Activated CD8-positive, alpha-beta memory T cell treated with anti-CD3 and anti-CD28 coated beads for 1 hour (primary cell): ENCODE results near the gene C12orf57.
A peak's percentile ranks its signal among the peaks of the same experiment; 100 is the strongest.

ENCODE experiments used
- DNase-seq, 2 donors: peaks; one replicate each; pipeline ENCODE4 v3.0.0-alpha.2; 2020; ENCODE audit warnings: low read depth in 1 of 2; ENCODE audit errors: extremely low read depth in 1 of 2

Gene C12orf57

DNA sequence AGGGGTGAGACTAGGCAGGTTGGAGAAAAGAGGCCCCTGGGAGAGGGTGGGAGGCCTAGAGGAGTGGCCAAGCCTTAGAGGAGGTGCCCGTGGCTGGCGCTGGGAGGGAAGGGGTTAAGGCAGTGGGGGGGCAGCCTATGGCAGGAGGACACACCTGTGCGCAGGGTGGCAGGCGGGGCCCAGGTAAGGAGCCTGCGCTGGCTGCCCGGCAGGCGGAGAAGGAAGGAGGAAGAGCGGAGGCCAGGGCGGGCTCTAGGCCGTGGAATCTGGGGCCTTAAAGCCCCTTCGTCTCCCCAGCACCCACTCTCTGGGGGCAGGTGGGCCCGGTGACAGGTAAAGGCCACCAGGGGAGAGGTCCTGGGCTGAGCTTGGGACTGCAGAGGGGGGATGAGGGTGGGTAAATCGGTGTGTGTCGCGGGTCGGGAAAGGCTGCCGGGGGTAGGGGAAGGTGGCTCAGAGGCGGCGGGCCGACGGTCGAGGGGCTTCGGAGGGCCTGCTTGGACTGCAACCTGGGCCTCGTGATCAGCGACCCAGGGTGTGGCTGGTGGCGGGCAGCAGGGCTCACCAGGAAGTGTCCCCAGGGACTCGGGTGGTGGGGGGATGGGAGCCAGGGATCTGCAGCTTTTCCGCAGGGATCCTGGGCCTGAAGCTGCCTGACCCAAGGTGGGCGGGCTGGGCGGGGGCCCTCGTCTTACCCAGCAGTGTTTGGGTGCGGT is 19.4 kb downstream of the C12orf57 start:
- no peak for DNase-seq

DNA sequence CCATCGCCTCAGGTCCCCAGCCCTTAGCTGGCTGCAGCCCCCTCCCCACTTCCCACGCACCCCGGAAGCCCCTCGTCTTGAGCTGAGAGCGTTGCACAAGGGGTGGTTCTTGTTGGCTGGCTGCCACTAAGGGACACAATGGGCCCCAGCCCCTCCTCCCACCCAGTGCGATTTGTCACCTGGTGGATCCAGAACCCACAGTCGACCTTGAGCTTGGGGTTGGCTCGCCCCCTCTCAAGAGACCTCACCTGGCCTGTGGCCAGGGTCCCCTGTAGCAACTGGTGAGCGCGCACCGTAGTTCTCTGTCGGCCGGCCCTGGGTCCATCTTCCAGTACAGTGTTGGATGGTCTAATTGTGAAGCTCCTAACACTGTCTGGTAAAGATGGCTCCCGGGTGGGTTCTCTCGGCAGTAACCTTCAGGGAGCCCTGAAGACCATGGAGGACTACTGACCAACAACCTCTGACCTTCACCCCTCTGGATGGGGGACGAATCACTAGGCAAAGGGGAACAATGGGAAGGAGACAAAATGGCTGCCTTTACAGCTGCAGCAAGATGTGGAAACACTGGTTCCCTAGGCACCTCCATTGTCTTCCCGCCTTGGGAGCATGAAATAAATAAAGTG is 20.1 kb downstream of the C12orf57 start:
- no peak for DNase-seq

DNA sequence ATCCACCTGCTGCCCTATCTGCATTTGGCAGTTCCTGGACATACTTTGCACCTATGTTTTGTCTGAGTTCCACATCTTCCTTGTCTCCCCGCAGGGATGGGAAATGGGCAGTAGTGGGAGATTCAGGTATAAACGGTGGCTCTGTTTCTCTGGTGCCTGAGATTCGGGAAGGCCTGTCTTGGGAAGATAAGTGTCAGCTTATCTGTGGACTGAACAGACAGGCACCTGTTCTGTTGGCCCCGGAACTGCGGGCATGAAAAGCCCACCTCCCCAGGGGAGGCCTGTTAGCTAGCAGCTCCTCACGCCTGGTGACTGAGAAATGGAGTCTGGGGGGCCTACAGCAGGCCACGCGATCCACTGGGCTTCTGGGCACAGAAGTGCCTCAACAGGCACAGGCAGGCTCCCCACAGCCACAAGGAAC is 20.8 kb downstream of the C12orf57 start:
- no peak for DNase-seq

DNA sequence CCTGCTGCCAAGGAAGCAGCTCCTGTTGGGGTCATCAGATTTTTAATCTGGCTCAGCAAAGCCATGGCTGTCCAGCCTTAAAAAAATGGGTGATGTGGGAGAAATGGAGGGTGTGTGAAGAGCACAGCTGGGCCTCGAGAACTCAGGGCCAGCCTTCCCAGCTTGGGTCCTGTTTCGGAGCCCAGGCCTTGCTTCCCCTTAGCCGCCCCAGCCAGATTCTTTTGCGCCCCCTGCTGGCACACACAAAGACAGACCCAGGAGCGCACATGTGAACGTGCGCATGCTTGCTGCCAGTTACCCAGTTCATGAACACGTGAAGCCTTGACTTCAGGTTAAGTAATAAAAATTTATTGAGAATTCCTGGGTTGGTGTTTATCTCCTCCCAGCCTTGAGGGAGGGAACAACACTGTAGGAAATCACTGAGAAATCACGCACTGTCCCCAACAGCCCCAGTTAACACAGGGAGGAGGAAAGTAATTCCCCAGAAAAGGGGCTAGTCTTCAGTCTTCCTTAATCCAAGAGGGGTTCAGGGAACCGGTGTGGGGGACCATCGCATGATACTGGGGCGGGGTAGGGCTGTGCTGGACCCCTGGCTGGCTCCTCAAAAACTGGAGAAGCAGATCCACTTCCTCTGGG is 21.3 kb downstream of the C12orf57 start:
- peak; percentile 73 to 81 for DNase-seq

DNA sequence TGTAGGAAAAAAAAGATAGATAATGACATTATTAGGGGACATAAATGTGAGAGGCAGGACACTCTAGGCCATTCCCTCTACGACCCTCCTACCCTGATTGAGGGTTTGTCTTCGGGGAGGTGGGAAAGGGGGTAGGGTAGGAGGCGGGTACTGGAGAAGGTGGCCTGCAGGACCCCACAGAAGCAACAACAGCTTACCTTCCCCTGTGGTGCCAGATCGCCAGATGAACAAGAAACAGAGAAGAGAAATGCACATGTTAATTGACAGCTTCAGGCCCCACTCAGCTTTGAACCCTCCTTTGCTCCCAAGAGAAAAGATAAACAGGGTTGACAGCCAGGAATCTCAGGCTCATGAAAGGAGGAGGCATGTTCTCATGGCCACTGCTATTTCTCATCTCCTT is 21.9 kb downstream of the C12orf57 start:
- no peak for DNase-seq

DNA sequence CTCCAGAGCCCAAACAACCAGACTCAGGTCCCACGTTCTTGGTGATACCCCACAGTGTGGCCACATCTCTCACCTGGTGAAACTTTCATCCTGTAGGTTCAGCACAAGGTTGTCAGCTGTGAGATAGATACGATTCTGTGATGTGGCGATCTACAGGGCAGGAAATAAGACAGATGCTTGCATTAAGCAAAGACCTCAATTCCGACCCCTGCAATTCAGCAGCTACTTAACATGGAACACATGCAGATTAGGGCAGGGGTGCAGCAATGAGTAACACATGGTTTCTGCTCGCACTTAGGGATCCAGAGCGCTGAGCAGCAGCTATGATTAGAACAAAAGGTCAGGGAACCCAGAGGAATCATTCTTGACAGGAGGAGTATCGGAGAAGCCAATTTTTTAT is 22.5 kb downstream of the C12orf57 start:
- no peak for DNase-seq

DNA sequence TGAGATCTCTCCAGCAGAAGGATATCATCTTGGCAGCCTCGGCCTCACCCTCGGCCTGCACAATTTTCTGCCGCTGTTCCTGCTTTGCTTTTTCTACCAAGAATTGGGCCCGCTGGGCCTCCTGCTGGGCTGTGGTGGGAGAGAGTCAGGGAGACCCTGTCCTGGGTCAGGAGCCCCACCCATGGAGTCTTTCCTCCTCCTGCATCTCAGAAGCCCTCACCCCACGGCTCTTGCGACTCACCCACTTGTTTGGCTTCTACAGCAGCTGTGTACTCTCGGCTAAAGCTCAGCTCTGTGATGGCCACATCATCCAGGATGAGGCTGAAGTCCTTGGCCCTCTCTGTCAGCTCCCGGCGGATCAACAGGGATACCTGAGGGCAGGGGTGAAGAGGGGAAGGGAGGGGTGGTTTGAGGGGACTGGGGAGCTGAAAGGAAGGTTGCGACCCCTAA is 23.9 kb downstream of the C12orf57 start:
- no peak for DNase-seq

DNA sequence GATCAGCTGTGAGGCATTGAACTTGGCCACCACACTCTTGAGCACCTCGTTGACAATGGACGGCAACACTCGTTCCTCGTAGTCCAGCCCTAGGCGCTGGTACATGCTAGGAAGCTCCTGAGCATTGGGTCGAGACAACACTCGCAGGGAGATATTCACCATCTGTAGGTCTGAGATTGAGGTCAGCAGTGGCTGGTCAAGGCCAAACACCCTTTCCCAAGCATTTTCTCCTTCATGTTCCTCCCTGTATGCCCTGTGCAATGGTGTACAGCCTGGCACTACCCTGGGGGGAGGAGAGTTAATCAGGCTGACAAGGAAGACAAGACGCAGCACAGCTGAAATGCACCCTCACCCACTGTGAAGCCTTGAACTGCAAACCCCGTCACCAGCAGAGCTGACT is 24.6 kb downstream of the C12orf57 start:
- DNase-seq = no peak

DNA sequence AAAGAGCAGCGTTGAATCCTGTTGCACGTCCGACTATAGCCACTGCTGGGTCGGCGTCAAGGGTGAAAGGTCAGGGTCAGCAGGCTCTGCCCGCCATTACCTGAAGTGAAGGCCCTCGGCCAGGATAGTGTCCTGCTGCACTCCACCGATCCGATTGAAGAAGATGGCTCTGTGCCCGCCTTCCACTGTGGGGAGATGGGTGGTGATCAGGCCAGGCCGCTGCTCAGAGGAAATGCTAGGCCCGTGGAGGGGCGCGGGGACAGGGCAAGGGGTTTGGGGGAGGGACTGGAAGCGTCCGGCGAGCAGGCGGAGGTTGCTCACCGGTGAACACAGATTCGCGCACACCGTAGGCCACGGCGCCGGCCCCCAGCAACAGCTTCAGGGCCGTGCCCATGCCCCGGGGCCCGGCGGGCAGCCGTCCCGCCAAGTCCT is 26.3 kb downstream of the C12orf57 start:
- DNase-seq = no peak

DNA sequence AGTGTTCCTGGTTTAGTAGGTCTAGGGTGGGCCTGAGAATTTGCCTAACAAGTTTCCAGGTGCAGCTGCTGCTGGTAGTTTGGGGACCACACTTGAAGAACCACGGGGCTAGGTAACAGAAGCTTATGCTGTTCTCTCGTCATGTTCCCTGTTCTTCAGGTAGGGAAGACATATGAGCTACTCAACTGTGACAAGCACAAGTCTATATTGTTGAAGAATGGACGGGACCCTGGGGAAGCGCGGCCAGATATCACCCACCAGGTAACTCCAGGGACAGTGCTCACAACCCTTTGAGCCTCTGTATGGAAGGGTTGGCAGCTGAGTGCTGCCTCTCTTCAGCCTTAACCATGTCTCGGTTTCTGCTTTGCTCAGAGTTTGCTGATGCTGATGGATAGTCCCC is 30.4 kb downstream of the C12orf57 start:
- no peak for DNase-seq

DNA sequence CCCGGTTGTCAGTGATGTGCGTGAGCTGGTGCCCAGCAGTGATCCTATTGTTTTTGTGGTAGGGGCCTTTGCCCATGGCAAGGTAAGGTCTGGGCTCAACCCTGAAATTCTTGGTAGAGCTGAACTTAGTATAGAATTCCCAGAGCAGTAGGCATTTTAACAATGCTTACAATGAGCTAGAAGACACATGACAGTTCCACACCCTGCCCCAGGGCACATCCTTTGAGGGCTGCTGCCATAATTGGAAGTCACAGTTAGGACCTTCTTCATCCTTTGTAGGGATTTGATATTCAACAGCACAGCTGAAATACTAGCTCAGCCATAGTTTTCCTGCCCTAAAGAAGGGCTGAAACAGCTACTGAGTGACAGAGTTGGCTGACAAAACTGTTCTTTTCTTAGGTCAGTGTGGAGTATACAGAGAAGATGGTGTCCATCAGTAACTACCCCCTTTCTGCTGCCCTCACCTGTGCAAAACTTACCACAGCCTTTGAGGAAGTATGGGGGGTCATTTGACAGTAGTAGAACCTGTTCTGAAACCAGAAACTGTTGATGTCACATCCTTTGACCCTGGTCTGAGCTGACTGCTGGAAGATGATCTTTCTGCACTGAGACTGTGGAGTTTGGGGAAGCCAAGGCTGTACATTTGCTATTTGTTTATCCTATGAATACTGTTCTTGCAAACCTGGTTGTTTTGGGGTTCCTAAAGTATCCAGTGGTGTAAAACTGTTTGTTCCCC is 31.6 kb downstream of the C12orf57 start:
- no peak for DNase-seq

DNA sequence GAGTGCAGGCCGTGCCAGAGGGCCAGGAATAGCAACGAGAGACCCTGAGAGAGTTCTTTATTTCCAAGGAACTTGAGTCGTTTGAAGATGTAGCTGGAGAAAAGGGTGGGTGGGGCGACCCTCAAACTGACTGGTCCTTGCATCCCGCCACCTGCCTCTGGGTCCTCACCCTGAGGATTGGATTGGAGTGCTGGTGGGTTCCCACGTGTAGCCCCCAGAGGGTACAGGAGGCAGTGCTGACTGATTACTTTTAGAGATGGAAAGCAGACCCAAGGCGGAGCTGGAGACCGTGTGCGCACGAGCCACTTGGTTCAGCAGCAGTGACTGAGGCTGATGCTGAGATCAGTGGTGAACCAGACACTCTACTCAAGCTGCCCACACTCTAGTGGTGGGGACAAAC is 33.8 kb downstream of the C12orf57 start:
- no peak for DNase-seq

DNA sequence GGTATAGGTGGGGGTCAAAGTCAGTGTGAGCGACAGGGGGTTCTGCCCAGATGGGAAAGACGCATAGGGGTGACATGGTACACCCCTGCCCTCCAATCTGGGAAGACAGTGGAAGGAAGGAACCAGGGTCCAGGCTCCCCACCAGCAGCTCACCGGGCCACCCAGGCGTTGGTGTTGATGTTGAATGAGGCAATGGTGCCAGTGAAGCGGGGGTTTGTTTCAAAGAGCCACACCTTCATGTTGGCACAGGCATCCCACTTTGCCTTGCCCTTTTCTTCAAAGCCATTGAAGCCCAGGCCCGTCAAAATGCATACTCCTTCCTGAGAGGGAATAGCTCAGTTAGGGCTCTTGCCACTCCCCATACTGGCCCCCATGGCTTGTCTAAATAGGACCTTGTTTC is 34.4 kb downstream of the C12orf57 start:
- no peak for DNase-seq

DNA sequence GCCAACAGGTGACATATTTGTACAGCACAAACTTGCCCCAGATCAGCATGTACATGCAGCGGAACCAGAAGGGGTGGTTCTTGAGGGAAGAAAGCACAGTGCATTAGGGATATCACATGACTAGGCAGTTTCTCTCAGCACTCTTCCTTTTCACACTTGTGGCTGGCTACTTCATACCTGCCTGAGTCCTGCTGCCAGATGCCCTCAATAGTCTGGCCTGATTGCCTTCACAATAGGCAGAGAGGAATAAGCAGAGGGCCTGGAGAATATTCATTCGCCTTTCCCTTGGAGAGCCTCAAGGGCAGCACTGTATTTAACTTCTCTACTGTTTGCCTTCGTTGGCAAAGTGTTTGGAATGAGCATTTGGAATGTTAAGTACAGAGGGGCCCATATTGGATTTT is 34.8 kb downstream of the C12orf57 start:
- DNase-seq = no peak

DNA sequence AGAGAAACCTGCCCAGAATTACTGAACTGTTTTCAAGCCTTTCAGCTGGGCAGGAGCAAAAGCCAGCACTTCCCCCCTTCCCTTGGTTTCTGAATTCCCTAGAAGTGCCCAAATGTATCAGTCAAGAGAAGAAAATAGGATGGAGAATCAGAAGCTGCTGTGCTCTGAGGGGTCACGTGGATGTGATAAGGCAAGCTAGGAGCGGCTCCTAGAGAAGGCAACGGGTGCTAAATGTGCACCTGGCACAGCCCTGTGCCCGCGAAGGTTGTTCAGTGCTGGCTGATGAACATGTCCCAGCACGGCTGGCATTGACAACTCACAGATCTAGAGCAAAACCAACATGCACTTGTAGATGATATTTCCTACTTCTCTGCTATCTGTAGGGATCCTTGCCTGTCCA is 35.2 kb downstream of the C12orf57 start:
- DNase-seq = no peak

DNA sequence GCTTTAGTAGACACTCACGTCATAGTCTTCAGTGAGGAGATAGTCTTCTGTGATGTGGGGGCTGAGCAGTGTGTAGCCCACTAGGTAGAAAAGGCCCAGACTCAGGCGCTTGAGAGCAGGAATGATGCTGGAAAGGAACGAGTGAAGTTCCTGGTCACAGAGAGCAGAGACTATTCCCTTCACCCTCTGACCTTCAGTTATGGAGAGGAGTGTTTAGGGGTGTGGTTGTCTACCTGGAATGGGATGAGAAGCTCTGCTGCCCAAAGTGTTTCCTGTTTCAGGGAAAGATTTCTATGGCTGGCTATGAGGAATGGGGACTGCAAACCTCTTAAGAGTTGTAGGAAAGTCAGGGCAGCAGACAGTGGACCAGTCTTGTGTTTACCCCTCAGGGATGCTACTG is 35.6 kb downstream of the C12orf57 start:
- no peak for DNase-seq

DNA sequence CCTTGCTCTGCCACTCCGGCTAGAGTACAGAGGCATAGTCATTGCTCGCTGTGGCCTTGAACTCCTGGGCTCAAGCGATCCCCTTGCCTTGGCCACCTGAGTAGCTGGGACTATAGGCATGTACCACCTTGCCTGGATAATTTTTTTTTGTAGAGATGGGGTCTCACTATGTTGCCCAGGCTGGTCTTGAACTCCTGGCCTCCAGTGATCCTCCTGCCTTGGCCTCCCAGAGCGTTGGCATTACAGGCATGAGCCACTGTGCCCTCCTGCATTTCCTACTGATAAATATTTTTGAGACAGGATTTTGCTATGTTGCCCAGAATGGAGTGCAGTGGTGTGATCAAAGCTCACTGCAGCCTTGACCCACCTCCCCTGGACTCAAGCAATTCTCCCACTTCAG is 36.3 kb downstream of the C12orf57 start:
- DNase-seq = no peak

DNA sequence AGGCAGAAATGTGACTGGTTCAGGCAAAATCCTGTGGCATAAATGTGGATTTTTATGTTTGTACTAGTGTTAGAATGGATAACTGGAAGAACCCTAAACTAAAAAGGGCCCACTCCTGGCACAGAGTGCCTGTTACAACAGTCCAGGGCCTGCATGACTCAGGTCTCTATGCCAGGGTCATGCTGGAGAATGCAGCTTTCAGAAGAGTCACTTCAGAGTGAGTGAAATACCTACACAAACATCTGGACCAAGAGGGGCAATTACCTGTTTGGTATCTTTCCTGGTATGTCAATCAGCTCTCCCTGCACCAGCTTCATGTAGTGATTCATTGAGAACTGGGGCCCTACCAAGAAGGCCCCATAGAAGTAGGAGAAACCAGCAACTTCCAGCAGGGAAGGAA is 36.9 kb downstream of the C12orf57 start:
- DNase-seq = no peak

DNA sequence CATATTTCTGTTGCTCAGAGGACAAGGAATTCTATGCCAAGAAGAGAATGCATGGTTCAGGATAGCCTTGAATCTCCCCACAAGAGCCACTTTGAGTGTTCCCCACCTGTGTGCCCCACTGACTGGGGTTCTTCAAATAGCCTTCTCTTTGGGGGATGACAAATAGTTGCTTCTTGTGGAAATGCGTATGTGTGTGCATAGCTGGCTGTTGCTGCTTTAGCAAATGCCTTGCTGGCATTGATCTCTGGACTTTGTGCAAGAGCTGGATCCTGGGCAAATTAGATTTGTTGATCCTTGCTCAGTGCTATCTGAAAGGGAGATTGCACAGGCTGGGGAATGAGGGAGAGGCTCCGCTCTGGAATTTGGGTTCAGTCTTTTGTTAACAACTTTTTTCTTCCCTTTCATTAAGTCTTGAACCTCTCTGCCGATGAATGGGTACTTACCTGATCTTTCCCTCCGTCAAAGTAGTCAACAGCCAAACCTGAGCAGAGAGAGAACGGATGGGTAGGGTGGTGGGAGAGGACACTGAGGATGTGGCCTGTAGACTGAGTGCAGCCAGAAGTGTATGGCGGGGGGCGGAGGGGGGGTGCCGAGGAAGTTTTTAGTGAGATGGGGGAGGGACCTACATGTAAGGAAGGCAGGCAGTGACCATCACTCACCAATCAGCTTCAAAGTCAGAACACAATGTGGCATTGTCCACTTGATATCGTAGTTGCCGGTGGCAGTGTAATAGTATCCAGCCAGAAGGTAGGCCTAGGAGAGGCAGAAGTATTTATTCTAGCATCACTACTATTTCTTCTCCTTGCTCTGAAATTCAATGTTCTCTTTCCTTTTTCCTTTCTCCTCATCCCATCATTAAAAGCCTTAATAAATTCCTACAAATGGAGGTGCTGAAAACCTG is 37.6 kb downstream of the C12orf57 start:
- no peak for DNase-seq

DNA sequence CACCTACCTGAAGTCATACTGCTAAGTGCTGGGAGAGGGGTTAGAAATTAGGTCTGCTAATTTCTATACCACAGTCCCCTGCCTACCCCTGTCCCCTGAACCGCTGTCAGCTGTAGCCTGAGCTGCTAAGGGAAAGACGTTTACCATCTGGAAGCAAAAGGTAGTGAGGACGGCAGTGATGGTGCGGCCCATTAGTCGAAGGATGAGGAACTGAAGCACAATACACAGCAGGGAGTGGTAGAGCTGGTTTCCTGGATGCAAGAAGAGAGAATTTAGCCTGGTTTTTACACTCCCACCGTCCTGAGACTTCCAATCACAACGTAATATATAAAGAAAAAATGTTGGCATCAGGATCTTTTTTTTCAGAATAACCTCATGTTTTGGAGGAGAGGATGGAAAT is 38.7 kb downstream of the C12orf57 start:
- DNase-seq = no peak
